Neural cell (in vitro differentiated cells): Measurements from ENCODE around the gene NCEH1.

Experiments
- EP300 ChIP-seq: fragments of 450-650 bp; conservative IDR thresholded peaks from 2 replicates; pipeline ENCODE4 v1.6.1; 2014; ENCODE audit warnings: antibody characterized with exemption, mild to moderate bottlenecking, moderate library complexity; ENCODE audit not compliant: poor library complexity, severe bottlenecking
- TAF1 ChIP-seq: IDR thresholded peaks from 2 replicates; pipeline ENCODE4 v1.6.1; 2012; ENCODE audit warnings: low read depth
- TF ChIP-seq, protein P1 (sequence below): fragments of 450-650 bp; IDR thresholded peaks from 2 replicates; pipeline ENCODE4 v1.5.1; 2014; ENCODE audit warnings: antibody characterized with exemption, mild to moderate bottlenecking, moderate library complexity; ENCODE audit not compliant: poor library complexity, severe bottlenecking

- TF ChIP-seq EP300 (no peak), TAF1 (no peak)
- TF ChIP-seq, protein P1, sequence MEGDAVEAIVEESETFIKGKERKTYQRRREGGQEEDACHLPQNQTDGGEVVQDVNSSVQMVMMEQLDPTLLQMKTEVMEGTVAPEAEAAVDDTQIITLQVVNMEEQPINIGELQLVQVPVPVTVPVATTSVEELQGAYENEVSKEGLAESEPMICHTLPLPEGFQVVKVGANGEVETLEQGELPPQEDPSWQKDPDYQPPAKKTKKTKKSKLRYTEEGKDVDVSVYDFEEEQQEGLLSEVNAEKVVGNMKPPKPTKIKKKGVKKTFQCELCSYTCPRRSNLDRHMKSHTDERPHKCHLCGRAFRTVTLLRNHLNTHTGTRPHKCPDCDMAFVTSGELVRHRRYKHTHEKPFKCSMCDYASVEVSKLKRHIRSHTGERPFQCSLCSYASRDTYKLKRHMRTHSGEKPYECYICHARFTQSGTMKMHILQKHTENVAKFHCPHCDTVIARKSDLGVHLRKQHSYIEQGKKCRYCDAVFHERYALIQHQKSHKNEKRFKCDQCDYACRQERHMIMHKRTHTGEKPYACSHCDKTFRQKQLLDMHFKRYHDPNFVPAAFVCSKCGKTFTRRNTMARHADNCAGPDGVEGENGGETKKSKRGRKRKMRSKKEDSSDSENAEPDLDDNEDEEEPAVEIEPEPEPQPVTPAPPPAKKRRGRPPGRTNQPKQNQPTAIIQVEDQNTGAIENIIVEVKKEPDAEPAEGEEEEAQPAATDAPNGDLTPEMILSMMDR = no peak
Measured at GRCh38 chr3:172624999-172625398, 85.9 kb downstream of the NCEH1 start.
